Type B pancreatic cell (in vitro differentiated cells): ENCODE data around the gene BTBD1. TPM values are rescaled to one million over a fixed set of nuclear protein-coding genes. Genes with fewer than 3 reads are reported as not detected.

Experiments
- DNase-seq: peaks from one replicate; pipeline ENCODE4 v3.0.0; 2021; ENCODE audit warnings: mixed read lengths; ENCODE audit not compliant: unreplicated experiment; ENCODE audit errors: extremely low spot score
- H3K27ac Mint-ChIP-seq: 2 replicates; pipeline ENCODE4 v1.8.0; 2021; ENCODE audit warnings: mild to moderate bottlenecking, mixed read lengths
- H3K27me3 Mint-ChIP-seq: 2 replicates; pipeline ENCODE4 v1.8.0; 2021; ENCODE audit warnings: mixed read lengths
- H3K36me3 Mint-ChIP-seq: 2 replicates; pipeline ENCODE4 v1.8.0; 2021; ENCODE audit warnings: mixed read lengths
- H3K4me1 Mint-ChIP-seq: one replicate; pipeline ENCODE4 v1.8.0; 2021; ENCODE audit warnings: mixed read lengths; ENCODE audit not compliant: unreplicated experiment
- H3K4me3 Mint-ChIP-seq: 2 replicates; pipeline ENCODE4 v1.8.0; 2021; ENCODE audit warnings: mild to moderate bottlenecking, mixed read lengths
- H3K9me3 Mint-ChIP-seq: 2 replicates; pipeline ENCODE4 v1.8.0; 2021; ENCODE audit warnings: mixed read lengths
- CTCF ChIP-seq: fragments of 200-600 bp; sonication (generic); conservative IDR thresholded peaks from 2 replicates; pipeline ENCODE4 v1.5.0; 2021; ENCODE audit warnings: antibody characterized with exemption, mild to moderate bottlenecking
- total RNA-seq: library from RNA; stranded (reverse); gene quantifications from 2 replicates; pipeline ENCODE4 v1.2.1, GENCODE V29; 2021; ENCODE audit warnings: low replicate concordance

The BTBD1 gene
- total RNA-seq, 1 donor from 2014 or later: 40.7 TPM

- Mint-ChIP-seq H3K27ac (no peak overlapping the region), H3K9me3 (peaks cover 6% of the 10 kb centered on the region), H3K4me1 (no peaks in the 10 kb centered on the region), H3K4me3 (peak overlapping the region; percentile 72), H3K27me3 (peaks cover 69% of the 10 kb centered on the region), H3K36me3 (peaks cover 6% of the 10 kb centered on the region)
- DNase-seq: no peak
- no peak for TF ChIP-seq CTCF
Measured at GRCh38 chr15:83108266-83109219, 41.5 kb upstream of the BTBD1 start.

- peaks cover 69% of the 10 kb centered on the region for H3K27me3 Mint-ChIP-seq
- H3K9me3 Mint-ChIP-seq: peaks cover 6% of the 10 kb centered on the region
- H3K4me1 Mint-ChIP-seq: no peaks in the 10 kb centered on the region
- H3K4me3 Mint-ChIP-seq: peak overlapping the region; percentile 72
- peaks cover 6% of the 10 kb centered on the region for H3K36me3 Mint-ChIP-seq
- H3K27ac Mint-ChIP-seq: no peak overlapping the region
- TF ChIP-seq CTCF: no peak
- DNase-seq: no peak
Measured at GRCh38 chr15:83107841-83108181, 40.8 kb upstream of the BTBD1 start.

- no peaks in the 10 kb centered on the region for H3K4me1 Mint-ChIP-seq
- peaks cover 6% of the 10 kb centered on the region for H3K9me3 Mint-ChIP-seq
- peaks cover 6% of the 10 kb centered on the region for H3K36me3 Mint-ChIP-seq
- no peak for DNase-seq
- H3K27me3 Mint-ChIP-seq: peaks cover 72% of the 10 kb centered on the region
- peak within 1 kb of the TSS; percentile 81 for H3K4me3 Mint-ChIP-seq
- TF ChIP-seq CTCF: no peak
- no peak within 1 kb of the TSS for H3K27ac Mint-ChIP-seq
Measured at GRCh38 chr15:83106994-83107840, 40.2 kb upstream of the BTBD1 start, which contains the start of gene TM6SF1. TSS of gene TM6SF1 (plus strand) at chr15:83107645. CDS start at chr15:83107681, 36 bp downstream.

- Mint-ChIP-seq H3K27ac (no peak overlapping the region), H3K36me3 (no peaks in the 10 kb centered on the region), H3K4me1 (no peaks in the 10 kb centered on the region), H3K9me3 (no peaks in the 10 kb centered on the region), H3K4me3 (peak overlapping the region; percentile 78), H3K27me3 (peaks cover 73% of the 10 kb centered on the region)
- no peak for TF ChIP-seq CTCF
- DNase-seq: no peak
Measured at GRCh38 chr15:83105440-83105839, 38.4 kb upstream of the BTBD1 start.

- Mint-ChIP-seq H3K27me3 (peaks cover 67% of the 10 kb centered on the region), H3K27ac (no peak overlapping the region), H3K36me3 (no peaks in the 10 kb centered on the region), H3K4me1 (peaks cover 5% of the 10 kb centered on the region), H3K9me3 (no peaks in the 10 kb centered on the region), H3K4me3 (no peak overlapping the region)
- no peak for DNase-seq
- TF ChIP-seq CTCF: no peak
Measured at GRCh38 chr15:83104141-83104540, 37.1 kb upstream of the BTBD1 start.
